Measurements from ENCODE around the gene HUWE1. TPM values are rescaled to one million over a fixed set of nuclear protein-coding genes. Genes with fewer than 3 reads are reported as not detected.
"Not testable (repeated sequence)": the region's sequence is repeated elsewhere in the genome, so short reads cannot be mapped to it uniquely, and the experiment has no call there.

Gene HUWE1
- total RNA-seq, 1 experiment from 2014 or later, result 536 TPM

GRCh38 chrX:53719666-53720065 lies 33.1 kb upstream of the HUWE1 start:
- H4K20me1 ChIP-seq (ENCODE audit: insufficient read depth); POLR2A ChIA-PET (ENCODE audit: unreplicated experiment); BruUV-seq (replicated peaks); H3K36me3 ChIP-seq (ENCODE audit: low read depth); H3K27ac ChIP-seq; CTCF ChIA-PET; H3K27me3 ChIP-seq (ENCODE audit: insufficient read depth, low read depth); H3K9me3 ChIP-seq (ENCODE audit: insufficient read depth, low read depth); H3K79me2 ChIP-seq (ENCODE audit: low read depth); H3K4me2 ChIP-seq; H2AFZ ChIP-seq; DNase-seq; H3K9me2 ChIP-seq (ENCODE audit: insufficient read depth); intact Hi-C loops (cut with micrococcal nuclease; ENCODE audit: unreplicated experiment); H3K4me3 ChIP-seq: not testable (repeated sequence)
- H3K4me1 ChIP-seq (replicated peaks; ENCODE audit: insufficient read depth), result peaks cover 19% of the 10 kb centered on the region
- peaks cover 21% of the 10 kb centered on the region; the same call in 1 of the 2 replicates for H3F3A ChIP-seq (ENCODE audit: insufficient read depth, low read depth)

GRCh38 chrX:53718073-53718472 lies 31.6 kb upstream of the HUWE1 start:
- no peak overlapping the region for H2AFZ ChIP-seq
- no peak for DNase-seq
- H4K20me1 ChIP-seq (ENCODE audit: insufficient read depth), result no peaks in the 10 kb centered on the region
- intact Hi-C loops (cut with micrococcal nuclease; ENCODE audit: unreplicated experiment), result no loop called here
- no peak overlapping the region for H3K4me2 ChIP-seq
- H3K9me2 ChIP-seq (ENCODE audit: insufficient read depth), result no peaks in the 10 kb centered on the region
- no peaks in the 10 kb centered on the region for H3K36me3 ChIP-seq (ENCODE audit: low read depth)
- H3K4me1 ChIP-seq (replicated peaks; ENCODE audit: insufficient read depth), result peaks cover 33% of the 10 kb centered on the region
- no peak overlapping the region for H3K4me3 ChIP-seq
- TF ChIP-seq EZH2 (IDR thresholded peaks at IDR 0.05; ENCODE audit: low read depth) (no peak), CTCF (conservative IDR thresholded peaks at IDR 0.05) (no peak)
- H3K79me2 ChIP-seq (ENCODE audit: low read depth), result no peaks in the 10 kb centered on the region
- ChIA-PET CTCF (no interaction called here), POLR2A (ENCODE audit: unreplicated experiment) (no interaction called here)
- H3K27me3 ChIP-seq (ENCODE audit: insufficient read depth, low read depth), result no peaks in the 10 kb centered on the region
- peaks cover 25% of the 10 kb centered on the region; the same call in 1 of the 2 replicates for H3F3A ChIP-seq (ENCODE audit: insufficient read depth, low read depth)
- BruUV-seq (replicated peaks), result no TSS peak
- H3K9me3 ChIP-seq (ENCODE audit: insufficient read depth, low read depth), result no peaks in the 10 kb centered on the region
- H3K27ac ChIP-seq, result no peak overlapping the region

- ChIA-PET CTCF (no interaction called here), POLR2A (ENCODE audit: unreplicated experiment) (no interaction called here)
- H3K4me2 ChIP-seq, result 0 out of 2 replicates have a peak overlapping the region, but pooled peaks have one; percentile 63
- H3K9me2 ChIP-seq (ENCODE audit: insufficient read depth), result no peaks in the 10 kb centered on the region
- H3K4me1 ChIP-seq (replicated peaks; ENCODE audit: insufficient read depth), result peaks cover 33% of the 10 kb centered on the region
- no peaks in the 10 kb centered on the region for H3K27me3 ChIP-seq (ENCODE audit: insufficient read depth, low read depth)
- BruUV-seq (replicated peaks), result no TSS peak
- H2AFZ ChIP-seq, result no peak overlapping the region
- no peak for DNase-seq
- H3K36me3 ChIP-seq (ENCODE audit: low read depth), result no peaks in the 10 kb centered on the region
- H3K27ac ChIP-seq, result peak overlapping the region; percentile 81; the same call in 1 of the 2 replicates
- intact Hi-C loops (cut with micrococcal nuclease; ENCODE audit: unreplicated experiment), result no loop called here
- TF ChIP-seq EZH2 (IDR thresholded peaks at IDR 0.05; ENCODE audit: low read depth) (no peak), CTCF (conservative IDR thresholded peaks at IDR 0.05) (no peak)
- peaks cover 25% of the 10 kb centered on the region; the same call in 1 of the 2 replicates for H3F3A ChIP-seq (ENCODE audit: insufficient read depth, low read depth)
- H4K20me1 ChIP-seq (ENCODE audit: insufficient read depth), result no peaks in the 10 kb centered on the region
- H3K9me3 ChIP-seq (ENCODE audit: insufficient read depth, low read depth), result no peaks in the 10 kb centered on the region
- no peaks in the 10 kb centered on the region for H3K79me2 ChIP-seq (ENCODE audit: low read depth)
- H3K4me3 ChIP-seq, result no peak overlapping the region
Observed at GRCh38 chrX:53717205-53717604, 30.7 kb upstream of the HUWE1 start.

Measured in PC-9 (cell line).